Measurements from ENCODE around the gene PIGT.

Gene PIGT

GRCh38 chr20:45400346-45401031 lies 15.5 kb upstream of the PIGT start:
- DNase-seq (ENCODE audit: low spot score) = no peak

- DNase-seq (ENCODE audit: low spot score) = no peak
These were observed 13.0 kb upstream of the PIGT start for GRCh38 chr20:45402946-45403345.

GRCh38 chr20:45404438-45404837 lies 11.5 kb upstream of the PIGT start:
- no peak for DNase-seq (ENCODE audit: low spot score)

- no peak for DNase-seq (ENCODE audit: low spot score)
These were observed 10.2 kb upstream of the PIGT start for GRCh38 chr20:45405571-45406259.

GRCh38 chr20:45406260-45407066 lies 9.5 kb upstream of the PIGT start:
- DNase-seq (ENCODE audit: low spot score) = peak; percentile 22

GRCh38 chr20:45407067-45407745 lies 8.7 kb upstream of the PIGT start:
- DNase-seq (ENCODE audit: low spot score) = no peak

GRCh38 chr20:45407783-45408645 lies 7.9 kb upstream of the PIGT start, which contains the start of gene DBNDD2:
Gene DBNDD2, plus strand, starts transcription at chr20:45408289. Its CDS starts 179 bp downstream, at chr20:45408468.
- DNase-seq (ENCODE audit: low spot score) = no peak

- DNase-seq (ENCODE audit: low spot score) = no peak
These were observed 7.2 kb upstream of the PIGT start for GRCh38 chr20:45408646-45409213.

- no peak for DNase-seq (ENCODE audit: low spot score)
These were observed 6.2 kb upstream of the PIGT start for GRCh38 chr20:45409521-45410272.

GRCh38 chr20:45410887-45411286 lies 5.1 kb upstream of the PIGT start:
- no peak for DNase-seq (ENCODE audit: low spot score)

- DNase-seq (ENCODE audit: low spot score) = no peak
These were observed 3.3 kb upstream of the PIGT start for GRCh38 chr20:45412653-45413052.

- no peak for DNase-seq (ENCODE audit: low spot score)
These were observed 2.5 kb upstream of the PIGT start for GRCh38 chr20:45413479-45413878.

- DNase-seq (ENCODE audit: low spot score) = no peak
These were observed 976 bp downstream of the PIGT start for GRCh38 chr20:45416917-45417316.

- no peak for DNase-seq (ENCODE audit: low spot score)
These were observed 3.5 kb downstream of the PIGT start for GRCh38 chr20:45419188-45420091.

GRCh38 chr20:45420125-45420524 lies 4.2 kb downstream of the PIGT start:
- no peak for DNase-seq (ENCODE audit: low spot score)

- no peak for DNase-seq (ENCODE audit: low spot score)
These were observed 7.8 kb downstream of the PIGT start for GRCh38 chr20:45423700-45424099.

- DNase-seq (ENCODE audit: low spot score) = no peak
These were observed 9.6 kb downstream of the PIGT start for GRCh38 chr20:45425561-45425960.

- DNase-seq (ENCODE audit: low spot score) = no peak
These were observed 10.5 kb downstream of the PIGT start for GRCh38 chr20:45426320-45427016.

Data from COLO829 (cell line).